ENCODE results near the gene ATF3. TPM values are rescaled to one million over a fixed set of nuclear protein-coding genes. Genes with fewer than 3 reads are reported as not detected.

The ATF3 gene
- total and polyA plus RNA-seq, 4 donors = 5.3 to 18.3 (median 6.0) TPM

GRCh38 chr1:212623603-212624002 is 15.0 kb downstream of the ATF3 start:
- DNase-seq (ENCODE audit: low read depth in 4 of 6, low spot score in 6 of 6) = no peak
- no peaks in the 10 kb centered on the region for H3K36me3 ChIP-seq (ENCODE audit: control insufficient read depth, insufficient read depth, low read length)
- H3K4me3 ChIP-seq (ENCODE audit: low read depth, low read length) = no peak overlapping the region
- H3K27me3 ChIP-seq (ENCODE audit: control insufficient read depth, insufficient read depth, low read length) = peaks cover 15% of the 10 kb centered on the region
- H3K9me3 ChIP-seq (ENCODE audit: control insufficient read depth, insufficient read depth, low read length) = no peaks in the 10 kb centered on the region
- H3K27ac ChIP-seq (ENCODE audit: low read depth, low read length) = no peak overlapping the region
- peaks cover 5% of the 10 kb centered on the region for H3K4me1 ChIP-seq (ENCODE audit: control insufficient read depth, insufficient read depth, low read length)
- 80% methylated on average over 1 of the region's 2 CpGs for WGBS (ENCODE audit: insufficient coverage)

- 94% methylated on average over 16 of the region's 18 CpGs for WGBS (ENCODE audit: insufficient coverage)
- peaks cover 4% of the 10 kb centered on the region for H3K4me1 ChIP-seq (ENCODE audit: control insufficient read depth, insufficient read depth, low read length)
- H3K9me3 ChIP-seq (ENCODE audit: control insufficient read depth, insufficient read depth, low read length) = no peaks in the 10 kb centered on the region
- H3K36me3 ChIP-seq (ENCODE audit: control insufficient read depth, insufficient read depth, low read length) = no peaks in the 10 kb centered on the region
- DNase-seq (ENCODE audit: low read depth in 4 of 6, low spot score in 6 of 6) = no peak
- H3K4me3 ChIP-seq (ENCODE audit: low read depth, low read length) = no peak overlapping the region
- peaks cover 17% of the 10 kb centered on the region for H3K27me3 ChIP-seq (ENCODE audit: control insufficient read depth, insufficient read depth, low read length)
- no peak overlapping the region for H3K27ac ChIP-seq (ENCODE audit: low read depth, low read length)
Observed at GRCh38 chr1:212624976-212625501, 16.5 kb downstream of the ATF3 start.

- no peaks in the 10 kb centered on the region for H3K36me3 ChIP-seq (ENCODE audit: control insufficient read depth, insufficient read depth, low read length)
- H3K4me3 ChIP-seq (ENCODE audit: low read depth, low read length) = no peak overlapping the region
- WGBS (ENCODE audit: insufficient coverage) = 94% methylated on average over 16 of the region's 19 CpGs
- H3K4me1 ChIP-seq (ENCODE audit: control insufficient read depth, insufficient read depth, low read length) = peaks cover 7% of the 10 kb centered on the region
- no peaks in the 10 kb centered on the region for H3K9me3 ChIP-seq (ENCODE audit: control insufficient read depth, insufficient read depth, low read length)
- DNase-seq (ENCODE audit: low read depth in 4 of 6, low spot score in 6 of 6) = no peak
- H3K27me3 ChIP-seq (ENCODE audit: control insufficient read depth, insufficient read depth, low read length) = peaks cover 21% of the 10 kb centered on the region
- no peak overlapping the region for H3K27ac ChIP-seq (ENCODE audit: low read depth, low read length)
Observed at GRCh38 chr1:212625781-212626450, 17.4 kb downstream of the ATF3 start.

GRCh38 chr1:212628046-212628445 is 19.5 kb downstream of the ATF3 start:
- H3K9me3 ChIP-seq (ENCODE audit: control insufficient read depth, insufficient read depth, low read length) = no peaks in the 10 kb centered on the region
- WGBS (ENCODE audit: insufficient coverage) = 88% methylated on average over 4 of the region's 5 CpGs
- H3K27me3 ChIP-seq (ENCODE audit: control insufficient read depth, insufficient read depth, low read length) = peaks cover 21% of the 10 kb centered on the region
- DNase-seq (ENCODE audit: low read depth in 4 of 6, low spot score in 6 of 6) = no peak
- H3K27ac ChIP-seq (ENCODE audit: low read depth, low read length) = no peak overlapping the region
- H3K4me3 ChIP-seq (ENCODE audit: low read depth, low read length) = no peak overlapping the region
- H3K36me3 ChIP-seq (ENCODE audit: control insufficient read depth, insufficient read depth, low read length) = no peaks in the 10 kb centered on the region
- peaks cover 7% of the 10 kb centered on the region for H3K4me1 ChIP-seq (ENCODE audit: control insufficient read depth, insufficient read depth, low read length)

- 95% methylated on average over 5 of the region's 7 CpGs for WGBS (ENCODE audit: insufficient coverage)
- Histone ChIP-seq H3K36me3 (ENCODE audit: control insufficient read depth, insufficient read depth, low read length) (no peaks in the 10 kb centered on the region), H3K4me3 (ENCODE audit: low read depth, low read length) (no peak overlapping the region), H3K4me1 (ENCODE audit: control insufficient read depth, insufficient read depth, low read length) (peaks cover 7% of the 10 kb centered on the region), H3K27me3 (ENCODE audit: control insufficient read depth, insufficient read depth, low read length) (peaks cover 21% of the 10 kb centered on the region), H3K27ac (ENCODE audit: low read depth, low read length) (no peak overlapping the region), H3K9me3 (ENCODE audit: control insufficient read depth, insufficient read depth, low read length) (no peaks in the 10 kb centered on the region)
- DNase-seq (ENCODE audit: low read depth in 4 of 6, low spot score in 6 of 6) = no peak
Observed at GRCh38 chr1:212628813-212629415, 20.4 kb downstream of the ATF3 start.

- peaks cover 7% of the 10 kb centered on the region for H3K4me1 ChIP-seq (ENCODE audit: control insufficient read depth, insufficient read depth, low read length)
- H3K9me3 ChIP-seq (ENCODE audit: control insufficient read depth, insufficient read depth, low read length) = no peaks in the 10 kb centered on the region
- 76% methylated on average over 5 of the region's 5 CpGs for WGBS (ENCODE audit: insufficient coverage)
- H3K27ac ChIP-seq (ENCODE audit: low read depth, low read length) = no peak overlapping the region
- peaks cover 16% of the 10 kb centered on the region for H3K27me3 ChIP-seq (ENCODE audit: control insufficient read depth, insufficient read depth, low read length)
- no peaks in the 10 kb centered on the region for H3K36me3 ChIP-seq (ENCODE audit: control insufficient read depth, insufficient read depth, low read length)
- DNase-seq (ENCODE audit: low read depth in 4 of 6, low spot score in 6 of 6) = no peak
- no peak overlapping the region for H3K4me3 ChIP-seq (ENCODE audit: low read depth, low read length)
Observed at GRCh38 chr1:212629450-212630157, 21.0 kb downstream of the ATF3 start.

GRCh38 chr1:212630158-212630900 is 21.8 kb downstream of the ATF3 start:
- 48% methylated on average over 12 of the region's 16 CpGs for WGBS (ENCODE audit: insufficient coverage)
- Histone ChIP-seq H3K27me3 (ENCODE audit: control insufficient read depth, insufficient read depth, low read length) (peaks cover 16% of the 10 kb centered on the region), H3K4me1 (ENCODE audit: control insufficient read depth, insufficient read depth, low read length) (peaks cover 9% of the 10 kb centered on the region), H3K27ac (ENCODE audit: low read depth, low read length) (no peak overlapping the region), H3K4me3 (ENCODE audit: low read depth, low read length) (no peak overlapping the region), H3K36me3 (ENCODE audit: control insufficient read depth, insufficient read depth, low read length) (no peaks in the 10 kb centered on the region), H3K9me3 (ENCODE audit: control insufficient read depth, insufficient read depth, low read length) (no peaks in the 10 kb centered on the region)
- DNase-seq (ENCODE audit: low read depth in 4 of 6, low spot score in 6 of 6) = peak in 2 of 6 donors; percentile 64 to 74

GRCh38 chr1:212633161-212633560 is 24.6 kb downstream of the ATF3 start:
- 87% methylated on average over 2 of the region's 4 CpGs for WGBS (ENCODE audit: insufficient coverage)
- no peak overlapping the region for H3K4me3 ChIP-seq (ENCODE audit: low read depth, low read length)

GRCh38 chr1:212634252-212634651 is 25.7 kb downstream of the ATF3 start:
- DNase-seq (ENCODE audit: low read depth in 4 of 6, low spot score in 6 of 6) = no peak
- H3K9me3 ChIP-seq (ENCODE audit: control insufficient read depth, insufficient read depth, low read length) = no peaks in the 10 kb centered on the region
- no peak overlapping the region for H3K4me3 ChIP-seq (ENCODE audit: low read depth, low read length)
- peaks cover 3% of the 10 kb centered on the region for H3K27me3 ChIP-seq (ENCODE audit: control insufficient read depth, insufficient read depth, low read length)
- H3K4me1 ChIP-seq (ENCODE audit: control insufficient read depth, insufficient read depth, low read length) = peaks cover 29% of the 10 kb centered on the region
- 83% methylated on average over 1 of the region's 2 CpGs for WGBS (ENCODE audit: insufficient coverage)
- H3K36me3 ChIP-seq (ENCODE audit: control insufficient read depth, insufficient read depth, low read length) = no peaks in the 10 kb centered on the region
- H3K27ac ChIP-seq (ENCODE audit: low read depth, low read length) = no peak overlapping the region

More at GRCh38 chr1:212633161-212633560, 24.6 kb downstream of the ATF3 start:
- Histone ChIP-seq H3K27ac (ENCODE audit: low read depth, low read length) (no peak overlapping the region), H3K9me3 (ENCODE audit: control insufficient read depth, insufficient read depth, low read length) (no peaks in the 10 kb centered on the region), H3K4me1 (ENCODE audit: control insufficient read depth, insufficient read depth, low read length) (peaks cover 29% of the 10 kb centered on the region), H3K27me3 (ENCODE audit: control insufficient read depth, insufficient read depth, low read length) (peaks cover 9% of the 10 kb centered on the region), H3K36me3 (ENCODE audit: control insufficient read depth, insufficient read depth, low read length) (no peaks in the 10 kb centered on the region)
- DNase-seq (ENCODE audit: low read depth in 4 of 6, low spot score in 6 of 6) = no peak
